ENCODE data around the gene THOC7.

THOC7 gene

DNA sequence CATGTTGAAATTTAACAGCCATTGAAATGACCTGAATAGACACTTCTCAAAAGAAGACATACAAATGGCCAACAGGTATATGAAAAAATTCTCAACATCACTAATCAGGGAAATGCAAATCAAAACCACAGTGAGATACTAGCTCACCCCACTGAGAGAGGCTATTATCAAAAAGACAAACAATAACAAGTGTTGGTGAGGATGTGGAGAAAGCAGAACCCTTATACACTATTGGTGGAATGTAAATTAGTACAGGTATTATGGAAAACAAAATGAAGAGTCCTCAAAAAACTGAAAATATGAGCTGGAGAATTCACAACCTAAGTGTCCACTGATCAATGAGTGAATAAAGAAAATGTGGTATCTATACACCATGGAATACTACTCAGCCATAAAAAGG, 21.5 kb downstream of the THOC7 start:
- no peak for DNase-seq (ENCODE audit: low spot score)

DNA sequence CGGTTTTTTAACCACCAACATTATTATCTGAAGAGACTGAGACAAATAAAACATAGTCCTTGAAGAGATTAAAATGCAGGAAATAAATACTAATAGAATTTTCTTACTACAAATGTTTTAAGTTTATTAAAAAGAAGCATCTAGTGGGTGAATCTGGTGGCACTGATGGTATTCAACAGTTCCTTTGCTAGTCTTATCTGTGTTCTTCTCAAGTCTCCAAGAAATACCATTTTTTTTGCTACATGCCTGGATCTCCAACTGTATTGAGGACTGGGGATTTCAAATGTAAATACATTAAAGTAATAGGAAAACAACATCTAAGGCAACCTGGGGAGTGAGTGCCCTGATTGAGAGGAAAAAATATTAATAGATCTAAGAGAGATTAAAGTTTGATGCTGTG, 21.9 kb downstream of the THOC7 start:
- no peak for DNase-seq (ENCODE audit: low spot score)

DNA sequence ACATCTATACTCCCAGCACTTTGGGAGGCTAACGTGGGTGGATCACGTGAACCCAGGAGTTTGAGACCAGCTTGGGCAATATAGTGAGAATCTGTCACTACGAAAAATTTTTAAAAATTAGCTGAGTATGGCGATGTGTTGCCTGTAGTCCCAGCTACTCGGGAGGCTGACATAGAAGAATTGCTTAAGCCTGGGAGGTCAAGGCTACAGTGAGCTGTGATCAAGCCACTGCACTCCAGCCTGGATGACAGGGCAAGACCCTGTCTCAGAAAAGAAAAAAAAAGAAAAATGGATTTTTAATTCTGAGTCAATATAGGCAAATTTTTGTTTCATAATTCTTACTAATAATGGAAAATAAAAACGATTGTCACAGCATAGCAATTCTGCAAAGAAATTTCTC, 31.2 kb downstream of the THOC7 start:
- DNase-seq (ENCODE audit: low spot score): no peak

DNA sequence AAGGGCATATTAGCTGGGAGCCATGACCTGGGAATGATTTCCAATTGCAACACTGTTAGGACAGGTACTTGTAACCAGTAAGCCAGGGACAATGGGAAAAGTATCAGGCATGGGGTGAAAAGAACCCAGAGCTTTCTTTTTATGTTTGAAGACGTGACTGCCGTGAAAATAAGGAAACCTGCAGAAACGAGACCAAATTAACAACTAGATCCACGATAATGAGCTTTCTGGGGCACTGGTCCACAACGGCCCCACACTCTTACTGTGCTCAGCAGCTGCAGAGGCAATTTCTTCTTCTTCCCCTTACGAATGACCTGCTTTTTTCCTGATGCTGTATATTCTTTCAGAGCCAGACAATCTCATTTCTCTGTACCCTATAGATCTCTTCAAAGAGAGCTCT, 33.1 kb downstream of the THOC7 start:
- no peak for DNase-seq (ENCODE audit: low spot score)

DNA sequence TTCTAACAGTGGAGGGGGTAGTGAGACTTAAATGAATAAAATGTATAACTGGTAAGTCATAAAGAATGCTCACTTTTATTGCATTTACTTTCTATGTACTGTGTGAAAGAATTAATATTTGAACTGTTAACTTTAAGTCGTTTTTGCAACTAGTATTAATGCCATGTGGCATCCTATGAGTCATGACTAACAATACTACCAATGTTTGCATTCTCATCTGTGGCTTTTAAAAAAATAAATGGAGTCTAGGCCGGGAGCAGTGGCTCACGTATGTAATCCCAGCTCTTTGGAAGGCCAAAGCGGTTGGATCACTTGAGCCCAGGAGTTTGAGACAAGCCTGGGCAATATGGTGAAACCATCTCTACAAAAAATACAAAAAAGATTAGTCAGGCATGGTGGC, 39.3 kb downstream of the THOC7 start:
- DNase-seq (ENCODE audit: low spot score): peak; percentile 87

DNA sequence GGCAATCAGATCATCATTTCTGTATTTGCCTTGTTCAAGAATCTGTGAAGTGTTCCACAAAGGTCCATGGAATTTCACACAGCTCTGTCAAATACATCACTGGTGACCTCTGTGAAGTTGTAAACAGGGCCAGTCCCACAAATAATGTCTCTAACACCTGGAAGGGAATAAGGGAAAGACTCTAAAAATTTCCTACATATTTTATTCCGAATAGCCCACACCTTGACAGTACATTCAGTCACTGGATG, 44.5 kb downstream of the THOC7 start, which contains the start of gene C3orf49:
Gene C3orf49, plus strand, starts transcription at position 149 of the 248 bp plus-strand sequence. CDS start 173 bp downstream, outside the sequence.
- no peak for DNase-seq (ENCODE audit: low spot score)

DNA sequence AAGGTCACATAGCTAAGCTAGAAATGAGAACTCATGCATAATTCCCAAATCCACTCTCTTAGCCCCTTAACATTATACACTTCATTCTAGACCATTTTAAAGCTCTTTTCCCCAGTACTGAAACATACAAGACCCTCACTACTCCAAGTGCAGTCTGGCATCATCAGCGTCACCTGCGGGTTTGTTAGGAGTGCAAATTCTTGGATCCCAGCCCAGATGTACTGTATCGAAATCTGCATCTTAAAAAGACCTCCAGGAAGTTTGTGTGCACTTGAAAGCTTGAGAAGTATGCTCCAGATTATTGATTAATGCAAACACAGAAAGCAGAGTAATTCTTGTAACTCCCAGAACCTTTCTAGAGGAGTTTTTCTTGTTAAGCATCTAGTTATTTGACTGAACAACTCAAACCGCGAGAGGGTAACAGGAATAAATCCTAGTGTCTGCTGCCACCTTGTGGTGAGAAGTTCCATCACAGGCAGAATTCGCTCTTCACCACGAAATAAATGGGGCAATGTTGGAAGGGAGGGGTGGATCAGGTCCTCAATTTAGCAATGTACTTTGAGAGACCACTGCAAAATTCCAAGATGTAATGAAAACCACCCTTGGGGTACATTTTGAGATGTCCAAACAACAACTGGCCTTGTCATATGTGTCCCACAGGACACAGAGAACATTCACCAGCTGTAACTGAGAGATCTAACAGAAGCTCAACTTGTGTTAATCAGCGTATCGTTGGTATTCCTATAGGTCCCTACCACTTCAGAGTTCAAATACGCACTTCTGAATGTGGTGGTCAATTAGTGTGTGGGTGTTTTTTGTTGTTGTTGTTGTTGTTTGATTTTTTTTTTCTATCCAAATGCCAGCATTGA, 45.1 kb downstream of the THOC7 start:
- DNase-seq (ENCODE audit: low spot score): peak; percentile 60

DNA sequence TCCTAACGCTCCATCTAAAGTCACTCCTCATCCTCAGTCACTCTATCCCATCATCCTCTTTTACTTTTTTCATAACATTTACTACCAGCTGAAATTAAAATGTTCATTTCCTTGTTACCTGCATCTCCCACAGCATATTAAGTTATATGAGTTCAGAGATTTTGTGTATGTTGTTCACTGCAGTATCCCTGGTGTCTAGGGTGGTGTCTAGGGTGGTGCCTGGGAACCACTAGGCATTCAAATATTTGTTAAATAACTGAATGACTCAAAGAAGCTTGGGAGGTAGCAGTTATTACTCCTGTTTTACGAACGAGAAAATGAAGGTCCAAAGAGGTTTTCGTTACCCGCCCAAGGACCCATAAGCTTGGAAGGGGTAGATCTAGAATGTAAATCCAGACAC, 46.4 kb downstream of the THOC7 start:
- no peak for DNase-seq (ENCODE audit: low spot score)

DNA sequence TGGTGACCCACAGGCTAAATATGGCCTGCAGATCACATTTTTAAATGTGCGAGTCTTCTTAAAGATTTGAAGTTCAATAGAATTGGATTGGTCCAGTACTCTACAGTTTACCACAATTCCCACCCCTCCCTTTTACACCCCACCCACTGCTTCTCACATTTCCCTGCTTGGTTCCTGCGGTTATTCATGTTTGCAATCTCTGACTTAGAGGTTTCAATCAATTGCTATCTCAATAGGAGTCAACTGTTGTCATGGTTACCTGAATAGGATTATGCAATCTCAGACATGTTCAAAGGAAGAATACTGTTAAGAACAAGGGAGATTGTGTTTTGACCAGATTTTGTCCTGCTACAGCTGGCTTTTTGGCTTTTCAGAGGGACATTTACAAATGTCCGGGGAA, 49.4 kb downstream of the THOC7 start:
- DNase-seq (ENCODE audit: low spot score): no peak

DNA sequence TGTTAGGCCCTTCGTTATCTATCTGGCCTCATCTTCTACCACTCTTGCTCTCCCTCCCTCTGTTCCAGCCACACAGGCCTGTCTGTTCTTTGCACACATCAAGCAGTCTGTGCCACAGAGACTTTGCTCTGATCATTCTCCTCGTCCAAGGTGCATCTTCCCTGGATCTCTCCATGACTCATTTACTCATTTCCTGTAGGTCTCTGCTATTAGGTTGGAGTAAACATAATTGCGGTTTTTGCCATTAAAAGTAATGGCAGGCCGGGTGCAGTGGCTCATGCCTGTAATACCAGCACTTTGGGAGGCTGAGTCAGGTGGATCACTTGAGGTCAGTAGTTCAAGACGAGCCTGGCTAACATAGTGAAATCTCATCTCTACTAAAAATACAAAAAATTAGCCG, 54.0 kb downstream of the THOC7 start:
- no peak for DNase-seq (ENCODE audit: low spot score)

DNA sequence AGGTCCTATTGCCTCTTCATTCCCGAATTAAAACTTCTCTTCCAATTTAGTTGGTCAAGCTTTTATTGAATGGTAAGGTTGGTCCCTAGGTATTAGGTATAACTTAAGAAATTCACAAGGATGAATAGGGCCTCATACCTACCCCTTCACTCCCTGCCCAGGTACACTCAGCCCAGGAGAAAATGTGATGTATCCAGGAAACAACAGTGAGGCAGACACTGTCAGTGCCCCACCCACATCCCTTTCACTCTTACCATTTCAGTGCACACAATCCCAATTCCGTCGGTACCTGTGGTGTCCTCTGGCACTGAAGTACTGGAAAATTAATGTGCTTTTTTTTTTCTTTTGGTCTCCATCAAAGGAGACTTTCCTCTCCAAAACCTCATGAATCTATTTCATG, 55.0 kb downstream of the THOC7 start:
- no peak for DNase-seq (ENCODE audit: low spot score)

DNA sequence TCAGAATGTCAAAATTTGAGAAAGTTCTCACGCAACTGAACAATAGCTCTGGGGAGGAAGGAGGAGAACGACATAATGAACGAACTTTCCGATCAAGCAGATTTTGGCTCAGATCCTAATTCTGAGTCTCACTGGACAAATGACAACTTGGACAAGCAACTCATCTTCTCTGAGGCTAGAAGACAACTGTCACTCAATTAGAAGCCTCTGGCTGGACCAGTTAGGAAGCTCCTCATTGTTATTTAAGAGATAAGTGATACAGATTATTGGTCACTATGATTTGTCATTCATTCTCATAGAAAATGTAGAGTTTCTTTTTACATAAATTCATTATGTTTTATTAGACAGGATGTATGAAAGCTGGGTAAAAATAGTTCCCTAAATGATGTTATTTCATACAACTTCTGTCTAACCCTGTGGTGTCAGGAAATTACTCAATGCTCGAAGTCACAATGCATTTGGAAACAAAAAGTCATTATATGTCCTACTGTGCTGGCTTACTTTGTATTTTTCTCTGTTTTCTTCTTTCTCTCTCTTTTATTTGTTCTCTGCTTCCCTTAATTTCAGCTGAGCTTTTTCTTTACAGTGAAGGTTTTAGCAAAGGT, 55.5 kb downstream of the THOC7 start:
- DNase-seq (ENCODE audit: low spot score): no peak

DNA sequence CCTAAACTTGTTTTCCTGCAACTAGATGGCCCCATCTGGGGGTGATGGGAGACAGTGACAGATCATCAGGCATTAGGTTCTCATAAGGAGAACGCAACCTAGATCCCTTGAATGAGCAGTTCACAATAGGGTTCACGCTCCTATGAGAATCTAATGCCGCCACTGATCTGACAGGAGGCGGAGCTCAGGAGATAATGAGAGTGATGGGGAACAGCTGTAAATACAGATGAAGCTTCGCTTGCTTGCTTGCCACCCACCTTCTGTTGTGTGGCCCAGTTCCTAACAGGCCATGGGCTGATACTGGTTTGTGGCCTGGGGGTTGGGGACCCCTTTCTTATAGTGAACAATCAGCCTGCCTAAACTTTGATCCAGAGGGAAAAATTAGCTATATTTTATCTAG, 59.7 kb downstream of the THOC7 start:
- DNase-seq (ENCODE audit: low spot score): no peak

DNA sequence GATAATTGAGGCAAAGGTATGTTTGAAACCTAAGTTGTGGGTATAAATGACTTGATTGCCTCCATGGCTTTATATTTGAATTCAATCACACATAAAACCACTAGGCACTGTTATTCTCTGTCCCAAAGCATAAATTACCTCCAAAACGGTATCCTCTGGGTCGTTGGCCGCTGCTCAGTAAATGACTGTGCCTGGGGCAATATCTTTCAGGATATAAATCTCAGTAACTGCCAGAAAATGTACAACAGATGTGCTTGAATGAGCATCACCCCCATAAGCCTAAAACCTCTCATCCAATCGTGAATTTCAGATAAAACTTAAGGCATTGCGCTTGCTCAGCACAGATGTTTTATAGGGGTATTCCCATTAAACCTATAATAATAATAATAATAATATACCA, 63.5 kb downstream of the THOC7 start:
- DNase-seq (ENCODE audit: low spot score): no peak

DNA sequence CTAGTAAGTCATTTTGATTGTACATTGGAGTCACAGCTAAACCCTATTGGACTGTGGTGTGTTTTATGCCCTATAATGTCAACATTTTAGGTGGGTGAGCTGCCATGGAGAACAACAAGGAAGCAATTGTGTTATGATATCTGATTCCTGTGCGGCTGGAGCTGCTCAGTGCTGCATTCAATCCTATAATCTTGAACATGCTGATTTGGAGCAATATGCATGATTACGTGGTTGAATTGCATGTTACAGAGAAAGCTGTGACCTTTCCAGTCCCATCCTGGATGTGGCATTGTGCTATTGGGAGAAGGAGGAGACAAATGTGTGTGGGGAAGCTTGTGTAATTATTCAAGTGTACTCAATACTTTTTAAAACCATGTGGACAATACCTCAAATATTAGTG, 64.7 kb downstream of the THOC7 start:
- peak; percentile 23 for DNase-seq (ENCODE audit: low spot score)

DNA sequence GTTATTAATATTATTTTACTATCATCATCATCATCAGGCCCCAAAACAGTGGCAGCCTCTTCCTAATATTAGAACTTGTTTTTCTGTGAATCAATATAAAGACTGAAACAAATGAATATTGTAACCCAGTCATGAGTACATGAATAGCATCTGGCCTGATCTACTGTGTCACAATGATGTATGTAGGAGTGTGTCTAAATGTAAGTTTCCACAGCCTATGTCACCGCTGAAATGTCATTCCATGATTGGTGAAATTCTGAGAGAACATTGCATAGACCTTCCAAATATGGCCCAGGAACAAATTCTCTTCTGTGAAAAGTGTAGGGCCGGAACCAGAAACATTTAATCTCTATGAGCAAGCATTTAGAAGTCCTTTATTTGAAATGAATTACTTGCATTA, 65.1 kb downstream of the THOC7 start:
- no peak for DNase-seq (ENCODE audit: low spot score)

DNA sequence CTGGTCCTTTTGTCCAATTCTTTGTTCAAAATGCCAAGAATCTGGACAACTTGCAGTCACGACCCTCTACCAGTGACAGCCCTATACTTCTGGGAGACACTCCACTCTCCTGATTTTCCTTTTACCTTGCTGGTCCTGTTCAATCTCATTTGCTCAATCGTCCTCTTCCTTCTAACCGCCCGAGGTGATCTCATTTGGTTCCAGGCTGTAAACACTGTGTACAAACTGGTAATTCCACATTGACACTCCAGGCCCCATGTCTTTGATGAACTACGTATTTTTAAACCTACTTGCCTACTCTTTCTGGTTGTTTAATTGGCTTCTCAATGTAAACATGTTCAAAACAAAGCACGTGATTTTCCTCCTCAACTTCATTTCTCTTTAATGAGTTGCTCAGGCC, 68.2 kb downstream of the THOC7 start:
- no peak for DNase-seq (ENCODE audit: low spot score)

DNA sequence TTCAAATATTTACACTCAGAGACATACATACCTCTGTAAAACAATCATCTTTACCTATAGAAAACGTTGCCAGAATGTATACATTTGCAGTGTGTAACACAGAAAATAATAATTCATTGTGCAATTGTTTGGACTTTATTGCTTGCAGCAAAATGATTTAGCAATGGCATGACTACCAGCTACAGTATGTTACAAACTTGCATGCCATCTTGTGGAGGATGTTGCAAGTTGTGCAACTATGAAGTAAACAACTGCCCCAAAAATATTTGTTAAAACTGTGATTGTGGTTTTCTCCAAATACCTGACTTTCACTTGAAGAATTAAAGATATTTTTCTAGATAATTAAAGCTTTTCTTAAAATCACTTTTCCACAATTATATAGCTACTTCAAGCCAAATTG, 71.6 kb downstream of the THOC7 start:
- DNase-seq (ENCODE audit: low spot score): peak; percentile 35
